ENCODE data around the gene SLC39A9. TPM values are rescaled to one million over a fixed set of nuclear protein-coding genes. Genes with fewer than 3 reads are reported as not detected.

SLC39A9 gene
- total and polyA plus RNA-seq, 2 donors (not counting 1 experiment from before 2014, with no cell fraction given): 18.4 to 59.1 TPM

GRCh38 chr14:69459122-69459521, 60.6 kb downstream of the SLC39A9 start:
- Histone ChIP-seq H3K9ac (ENCODE audit: low read length) (no peak overlapping the region), H3K4me1 (ENCODE audit: control insufficient read depth in 2 of 2, insufficient read depth in 2 of 2, low read length in 2 of 2) (no peaks in the 10 kb centered on the region), H3K79me2 (ENCODE audit: control insufficient read depth, insufficient read depth, low read length) (no peaks in the 10 kb centered on the region), H3K36me3 (replicated peaks in 1 of 2; ENCODE audit: control extremely low read depth in 1 of 2, control insufficient read depth in 1 of 2, extremely low read depth in 1 of 2, insufficient read depth in 2 of 2, low read length in 1 of 2) (peaks cover 0 to 39% of the 10 kb centered on the region in 2 experiments), H3K27ac (ENCODE audit: low read length in 2 of 2) (no peak overlapping the region), H4K20me1 (ENCODE audit: control insufficient read depth, insufficient read depth, low read length, poor library complexity, severe bottlenecking) (no peaks in the 10 kb centered on the region), H3K27me3 (replicated peaks in 1 of 4; ENCODE audit: control extremely low read depth in 1 of 4, control insufficient read depth in 3 of 4, insufficient read depth in 4 of 4, low read length in 3 of 4) (no peaks in the 10 kb centered on the region), H3K9me3 (ENCODE audit: control extremely low read depth in 1 of 3, control insufficient read depth in 2 of 3, insufficient read depth in 1 of 3, low read length in 2 of 3) (no peaks in the 10 kb centered on the region), H3K4me2 (replicated peaks; ENCODE audit: low read depth, low read length, poor library complexity, severe bottlenecking) (no peak overlapping the region), H3K4me3 (ENCODE audit: control extremely low read depth in 1 of 5, extremely low read depth in 1 of 5, insufficient read depth in 1 of 5, low read depth in 2 of 5, low read length in 4 of 5) (no peak overlapping the region), H2AFZ (ENCODE audit: insufficient read depth, low read depth, low read length, poor library complexity, severe bottlenecking) (no peak overlapping the region)
- WGBS (ENCODE audit: insufficient coverage): no CpG with 5 or more reads among the region's 1 CpG
- ATAC-seq (ENCODE audit: low read depth) (no peak), DNase-seq (no peak)
- POLR2A ChIA-PET: no interaction called here
- no peak for TF ChIP-seq EZH2 (IDR thresholded peaks at IDR 0.05; ENCODE audit: borderline replicate concordance, insufficient read depth, low read depth, low read length, poor library complexity, severe bottlenecking)
- TF ChIP-seq, protein P1, sequence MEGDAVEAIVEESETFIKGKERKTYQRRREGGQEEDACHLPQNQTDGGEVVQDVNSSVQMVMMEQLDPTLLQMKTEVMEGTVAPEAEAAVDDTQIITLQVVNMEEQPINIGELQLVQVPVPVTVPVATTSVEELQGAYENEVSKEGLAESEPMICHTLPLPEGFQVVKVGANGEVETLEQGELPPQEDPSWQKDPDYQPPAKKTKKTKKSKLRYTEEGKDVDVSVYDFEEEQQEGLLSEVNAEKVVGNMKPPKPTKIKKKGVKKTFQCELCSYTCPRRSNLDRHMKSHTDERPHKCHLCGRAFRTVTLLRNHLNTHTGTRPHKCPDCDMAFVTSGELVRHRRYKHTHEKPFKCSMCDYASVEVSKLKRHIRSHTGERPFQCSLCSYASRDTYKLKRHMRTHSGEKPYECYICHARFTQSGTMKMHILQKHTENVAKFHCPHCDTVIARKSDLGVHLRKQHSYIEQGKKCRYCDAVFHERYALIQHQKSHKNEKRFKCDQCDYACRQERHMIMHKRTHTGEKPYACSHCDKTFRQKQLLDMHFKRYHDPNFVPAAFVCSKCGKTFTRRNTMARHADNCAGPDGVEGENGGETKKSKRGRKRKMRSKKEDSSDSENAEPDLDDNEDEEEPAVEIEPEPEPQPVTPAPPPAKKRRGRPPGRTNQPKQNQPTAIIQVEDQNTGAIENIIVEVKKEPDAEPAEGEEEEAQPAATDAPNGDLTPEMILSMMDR (IDR thresholded peaks at IDR 0.05): no peak
- H3K27me3 Mint-ChIP-seq: no peaks in the 10 kb centered on the region
- H3K4me3 Mint-ChIP-seq: no peak overlapping the region
- peak overlapping the region; percentile 34 for H3K27ac Mint-ChIP-seq
- CTCF ChIA-PET: interaction anchor here (0.8 to 3.6 kb wide), 26 partner anchors 8 to 261 kb away, joined by 3 to 110 read pairs (median 6); partner anchors contain the start of genes CCDC177, ERH and SLC39A9
- H3K4me1 Mint-ChIP-seq: peaks cover 3% of the 10 kb centered on the region
- intact Hi-C loops (cut with micrococcal nuclease): no loop called here
- no peaks in the 10 kb centered on the region for H3K9me3 Mint-ChIP-seq (ENCODE audit: insufficient read depth)

DNA sequence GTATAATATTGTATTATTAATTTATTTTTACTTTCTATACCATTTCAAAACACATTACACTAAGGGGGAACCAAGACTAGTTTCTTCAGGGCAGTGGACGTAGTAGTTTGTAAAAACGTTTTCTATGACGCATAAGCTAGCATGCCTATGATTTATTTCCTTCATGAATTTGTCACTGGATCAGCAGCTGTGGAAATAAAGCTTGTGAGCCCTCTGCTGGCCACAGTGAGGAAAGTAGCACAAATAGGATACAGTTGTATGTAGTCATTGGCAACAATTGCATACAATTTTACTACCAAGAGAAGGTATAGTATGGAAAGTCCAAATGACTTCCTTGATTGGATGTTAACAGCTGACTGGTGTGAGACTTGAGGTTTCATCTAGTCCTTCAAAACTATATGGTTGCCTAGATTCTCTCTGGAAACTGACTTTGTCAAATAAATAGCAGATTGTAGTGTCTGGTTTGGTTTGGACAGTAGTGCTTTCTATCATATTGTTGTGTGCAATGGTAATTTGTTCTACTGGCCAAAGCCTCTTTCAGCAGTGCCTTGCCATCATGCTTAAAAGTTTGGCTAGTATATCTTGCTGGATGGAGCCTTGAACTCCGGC, 61.7 kb downstream of the SLC39A9 start:
- POLR2A ChIA-PET: interaction anchor here (0.9 kb wide), 1 partner anchor 62 kb away, joined by 3 read pairs; the partner anchor contains the start of gene ERH

More for the DNA sequence above, 61.7 kb downstream of the SLC39A9 start:
- no peak for TF ChIP-seq EZH2 (IDR thresholded peaks at IDR 0.05; ENCODE audit: borderline replicate concordance, insufficient read depth, low read depth, low read length, poor library complexity, severe bottlenecking)
- TF ChIP-seq, protein P1 (IDR thresholded peaks at IDR 0.05): peak; percentile 80
- peak; percentile 72 for DNase-seq
- Histone ChIP-seq H3K27me3 (replicated peaks in 1 of 4; ENCODE audit: control extremely low read depth in 1 of 4, control insufficient read depth in 3 of 4, insufficient read depth in 4 of 4, low read length in 3 of 4) (no peaks in the 10 kb centered on the region), H3K4me3 (ENCODE audit: control extremely low read depth in 1 of 5, extremely low read depth in 1 of 5, insufficient read depth in 1 of 5, low read depth in 2 of 5, low read length in 4 of 5) (no peak overlapping the region), H3K9me3 (ENCODE audit: control extremely low read depth in 1 of 3, control insufficient read depth in 2 of 3, insufficient read depth in 1 of 3, low read length in 2 of 3) (no peaks in the 10 kb centered on the region), H4K20me1 (ENCODE audit: control insufficient read depth, insufficient read depth, low read length, poor library complexity, severe bottlenecking) (no peaks in the 10 kb centered on the region), H2AFZ (ENCODE audit: insufficient read depth, low read depth, low read length, poor library complexity, severe bottlenecking) (no peak overlapping the region), H3K9ac (ENCODE audit: low read length) (no peak overlapping the region), H3K27ac (ENCODE audit: low read length in 2 of 2) (no peak overlapping the region), H3K36me3 (replicated peaks in 1 of 2; ENCODE audit: control extremely low read depth in 1 of 2, control insufficient read depth in 1 of 2, extremely low read depth in 1 of 2, insufficient read depth in 2 of 2, low read length in 1 of 2) (peaks cover 0 to 33% of the 10 kb centered on the region in 2 experiments), H3K4me2 (replicated peaks; ENCODE audit: low read depth, low read length, poor library complexity, severe bottlenecking) (no peak overlapping the region), H3K79me2 (ENCODE audit: control insufficient read depth, insufficient read depth, low read length) (no peaks in the 10 kb centered on the region), H3K4me1 (ENCODE audit: control insufficient read depth in 2 of 2, insufficient read depth in 2 of 2, low read length in 2 of 2) (no peaks in the 10 kb centered on the region)
- Mint-ChIP-seq H3K9me3 (ENCODE audit: insufficient read depth) (no peaks in the 10 kb centered on the region), H3K4me3 (no peak overlapping the region), H3K27ac (no peak overlapping the region), H3K27me3 (no peaks in the 10 kb centered on the region), H3K4me1 (peaks cover 3% of the 10 kb centered on the region)
- CTCF ChIA-PET: interaction anchor here (0.6 to 3.6 kb wide), 34 partner anchors 9 to 331 kb away, joined by 3 to 110 read pairs (median 5); partner anchors contain the start of genes CCDC177, ERH, GALNT16 and SLC39A9
- intact Hi-C loops (cut with micrococcal nuclease): loop anchor here (1.0 to 5.0 kb wide), 4 partner anchors 62 to 218 kb away; partner anchors contain the start of genes CCDC177, ERH and SLC39A9
- ATAC-seq (ENCODE audit: low read depth): peak; percentile 95
- 100% methylated on average over 1 of the region's 4 CpGs for WGBS (ENCODE audit: insufficient coverage)

All from B cell (primary cell).